ENCODE results near the gene ZSCAN4.

The ZSCAN4 gene

DNA sequence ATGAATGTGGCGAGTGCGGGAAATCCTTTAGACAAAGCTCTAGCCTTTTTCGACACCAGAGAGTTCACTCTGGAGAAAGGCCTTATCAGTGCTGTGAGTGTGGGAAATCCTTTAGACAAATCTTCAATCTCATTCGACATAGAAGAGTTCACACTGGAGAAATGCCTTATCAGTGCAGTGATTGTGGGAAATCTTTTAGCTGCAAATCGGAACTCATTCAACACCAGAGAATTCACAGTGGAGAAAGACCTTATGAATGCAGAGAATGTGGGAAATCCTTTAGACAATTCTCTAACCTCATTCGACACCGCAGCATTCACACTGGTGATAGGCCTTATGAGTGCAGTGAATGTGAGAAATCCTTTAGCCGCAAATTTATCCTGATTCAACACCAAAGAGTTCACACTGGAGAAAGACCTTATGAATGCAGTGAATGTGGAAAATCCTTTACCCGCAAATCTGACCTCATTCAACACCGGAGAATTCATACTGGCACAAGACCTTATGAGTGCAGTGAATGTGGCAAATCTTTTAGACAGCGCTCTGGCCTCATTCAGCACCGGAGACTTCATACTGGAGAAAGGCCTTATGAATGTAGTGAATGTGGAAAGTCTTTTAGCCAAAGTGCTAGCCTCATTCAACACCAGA, 18.8 kb downstream of the ZSCAN4 start:
- Histone ChIP-seq H3K27me3 (ENCODE audit: control insufficient read depth, insufficient read depth, low read length) (no peaks in the 10 kb centered on the region), H3K9ac (ENCODE audit: low read length) (no peak overlapping the region), H3K4me1 (ENCODE audit: control insufficient read depth, low read depth, low read length) (no peaks in the 10 kb centered on the region), H3K36me3 (ENCODE audit: control insufficient read depth, low read depth, low read length) (peaks cover 49% of the 10 kb centered on the region), H3K4me3 (ENCODE audit: low read length) (no peak overlapping the region), H3K27ac (ENCODE audit: low read length) (no peak overlapping the region), H3K9me3 (ENCODE audit: control insufficient read depth, low read depth, low read length) (peaks cover 36% of the 10 kb centered on the region)

DNA sequence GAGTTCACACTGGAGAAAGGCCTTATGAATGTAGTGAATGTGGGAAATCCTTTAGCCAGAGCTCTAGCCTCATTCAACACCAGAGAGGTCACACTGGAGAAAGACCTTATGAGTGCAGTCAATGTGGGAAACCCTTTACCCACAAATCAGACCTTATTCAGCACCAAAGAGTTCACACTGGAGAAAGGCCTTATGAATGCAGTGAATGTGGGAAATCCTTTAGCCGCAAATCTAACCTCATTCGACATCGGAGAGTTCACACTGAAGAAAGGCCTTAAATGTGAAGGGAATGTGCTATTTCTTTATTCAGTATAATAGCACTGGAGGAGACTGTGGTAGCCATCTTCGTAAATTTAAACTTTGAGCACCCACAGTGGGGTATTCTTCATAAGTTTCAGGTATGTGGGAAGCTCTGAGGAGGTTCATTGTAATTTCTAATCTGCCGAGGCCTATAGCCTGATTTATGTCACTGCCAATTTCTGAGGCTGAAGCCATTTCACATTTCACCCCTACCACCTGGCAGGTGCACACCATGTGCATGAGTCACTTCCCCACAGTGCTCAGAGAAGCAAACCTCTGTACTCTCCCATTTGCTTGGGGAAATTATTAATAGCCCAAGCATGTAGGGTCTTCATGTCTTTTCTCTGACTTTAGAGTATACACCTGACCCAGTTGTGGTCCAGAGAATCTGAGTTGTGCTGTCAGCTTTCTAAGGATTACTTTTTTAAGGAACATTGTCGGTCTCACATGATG, 19.5 kb downstream of the ZSCAN4 start:
- H3K9me3 ChIP-seq (ENCODE audit: control insufficient read depth, low read depth, low read length), result peaks cover 36% of the 10 kb centered on the region
- no peak overlapping the region for H3K9ac ChIP-seq (ENCODE audit: low read length)
- H3K27me3 ChIP-seq (ENCODE audit: control insufficient read depth, insufficient read depth, low read length), result no peaks in the 10 kb centered on the region
- no peak overlapping the region for H3K4me3 ChIP-seq (ENCODE audit: low read length)
- no peak overlapping the region for H3K27ac ChIP-seq (ENCODE audit: low read length)
- H3K4me1 ChIP-seq (ENCODE audit: control insufficient read depth, low read depth, low read length), result no peaks in the 10 kb centered on the region
- peaks cover 49% of the 10 kb centered on the region for H3K36me3 ChIP-seq (ENCODE audit: control insufficient read depth, low read depth, low read length)

DNA sequence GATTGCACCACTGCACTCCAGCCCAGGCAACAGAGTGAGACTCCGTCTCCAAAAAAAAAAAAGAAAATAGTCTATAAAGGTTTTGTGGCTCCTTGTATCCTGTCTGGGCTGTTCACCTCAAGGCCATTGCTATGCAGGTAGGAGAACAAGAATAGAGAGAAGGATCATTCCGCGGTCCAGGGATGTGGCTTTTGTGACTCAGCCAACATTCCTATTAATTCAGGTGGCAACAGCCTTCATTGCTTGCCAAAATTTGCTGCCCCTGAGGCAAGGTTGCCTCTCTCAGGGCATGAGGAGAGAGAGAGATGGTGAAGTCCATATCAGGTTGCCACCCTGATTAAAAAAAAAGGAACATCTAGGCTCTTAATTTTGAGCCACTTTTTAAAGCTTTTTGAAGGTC, 21.0 kb downstream of the ZSCAN4 start:
- Histone ChIP-seq H3K36me3 (ENCODE audit: control insufficient read depth, low read depth, low read length) (peaks cover 43% of the 10 kb centered on the region), H3K27ac (ENCODE audit: low read length) (no peak overlapping the region), H3K9me3 (ENCODE audit: control insufficient read depth, low read depth, low read length) (peaks cover 36% of the 10 kb centered on the region)

DNA sequence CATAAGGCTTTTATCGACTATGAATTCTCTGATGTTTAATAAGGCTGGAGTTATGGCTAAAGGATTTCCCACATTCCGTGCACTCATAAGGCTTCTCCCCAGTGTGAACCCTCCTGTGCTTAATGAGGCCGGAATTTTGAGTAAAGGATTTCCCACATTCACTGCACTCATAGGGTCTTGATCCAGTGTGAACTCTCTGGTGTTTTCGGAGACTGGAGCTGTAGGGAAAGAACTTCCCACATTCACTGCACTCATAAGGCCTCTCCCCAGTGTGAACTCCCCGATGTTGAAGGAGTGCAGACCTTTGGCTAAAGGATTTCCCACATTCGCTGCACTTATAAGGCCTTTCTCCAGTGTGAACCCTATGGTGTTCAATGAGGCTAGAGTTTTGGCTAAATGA, 32.9 kb downstream of the ZSCAN4 start:
- Histone ChIP-seq H3K36me3 (ENCODE audit: control insufficient read depth, low read depth, low read length) (peaks cover 52% of the 10 kb centered on the region), H3K9ac (ENCODE audit: low read length) (no peak overlapping the region)

More for the DNA sequence above, 21.0 kb downstream of the ZSCAN4 start:
- Histone ChIP-seq H3K4me3 (ENCODE audit: low read length) (no peak overlapping the region), H3K27me3 (ENCODE audit: control insufficient read depth, insufficient read depth, low read length) (no peaks in the 10 kb centered on the region), H3K4me1 (ENCODE audit: control insufficient read depth, low read depth, low read length) (no peaks in the 10 kb centered on the region), H3K9ac (ENCODE audit: low read length) (no peak overlapping the region)

DNA sequence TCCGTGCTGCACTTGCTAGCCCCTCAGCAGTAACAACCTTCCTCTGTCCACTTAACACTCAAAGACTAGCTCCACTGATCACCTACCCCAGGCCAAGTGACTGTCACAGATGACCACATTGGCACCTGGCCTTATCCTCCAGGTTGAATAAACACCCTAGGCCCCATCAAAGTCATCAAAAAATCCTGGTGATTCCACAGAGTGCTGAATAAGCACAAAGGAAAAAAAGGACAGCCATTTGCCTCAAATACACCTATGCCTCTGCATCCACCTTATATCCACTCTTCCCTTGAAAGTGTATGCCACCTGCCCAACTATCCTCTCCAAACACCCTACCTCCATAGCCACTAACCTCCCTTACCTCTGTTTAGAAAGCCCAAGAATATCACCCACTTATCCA, 37.6 kb downstream of the ZSCAN4 start:
- Histone ChIP-seq H3K27ac (ENCODE audit: low read length) (no peak overlapping the region), H3K9ac (ENCODE audit: low read length) (no peak overlapping the region), H3K4me3 (ENCODE audit: low read length) (no peak overlapping the region), H3K27me3 (ENCODE audit: control insufficient read depth, insufficient read depth, low read length) (no peaks in the 10 kb centered on the region), H3K9me3 (ENCODE audit: control insufficient read depth, low read depth, low read length) (no peaks in the 10 kb centered on the region), H3K4me1 (ENCODE audit: control insufficient read depth, low read depth, low read length) (peaks cover 7% of the 10 kb centered on the region), H3K36me3 (ENCODE audit: control insufficient read depth, low read depth, low read length) (peaks cover 26% of the 10 kb centered on the region)

More for the DNA sequence above, 32.9 kb downstream of the ZSCAN4 start:
- H3K27me3 ChIP-seq (ENCODE audit: control insufficient read depth, insufficient read depth, low read length), result no peaks in the 10 kb centered on the region
- H3K4me1 ChIP-seq (ENCODE audit: control insufficient read depth, low read depth, low read length), result no peaks in the 10 kb centered on the region
- H3K27ac ChIP-seq (ENCODE audit: low read length), result no peak overlapping the region
- no peak overlapping the region for H3K4me3 ChIP-seq (ENCODE audit: low read length)
- no peaks in the 10 kb centered on the region for H3K9me3 ChIP-seq (ENCODE audit: control insufficient read depth, low read depth, low read length)

DNA sequence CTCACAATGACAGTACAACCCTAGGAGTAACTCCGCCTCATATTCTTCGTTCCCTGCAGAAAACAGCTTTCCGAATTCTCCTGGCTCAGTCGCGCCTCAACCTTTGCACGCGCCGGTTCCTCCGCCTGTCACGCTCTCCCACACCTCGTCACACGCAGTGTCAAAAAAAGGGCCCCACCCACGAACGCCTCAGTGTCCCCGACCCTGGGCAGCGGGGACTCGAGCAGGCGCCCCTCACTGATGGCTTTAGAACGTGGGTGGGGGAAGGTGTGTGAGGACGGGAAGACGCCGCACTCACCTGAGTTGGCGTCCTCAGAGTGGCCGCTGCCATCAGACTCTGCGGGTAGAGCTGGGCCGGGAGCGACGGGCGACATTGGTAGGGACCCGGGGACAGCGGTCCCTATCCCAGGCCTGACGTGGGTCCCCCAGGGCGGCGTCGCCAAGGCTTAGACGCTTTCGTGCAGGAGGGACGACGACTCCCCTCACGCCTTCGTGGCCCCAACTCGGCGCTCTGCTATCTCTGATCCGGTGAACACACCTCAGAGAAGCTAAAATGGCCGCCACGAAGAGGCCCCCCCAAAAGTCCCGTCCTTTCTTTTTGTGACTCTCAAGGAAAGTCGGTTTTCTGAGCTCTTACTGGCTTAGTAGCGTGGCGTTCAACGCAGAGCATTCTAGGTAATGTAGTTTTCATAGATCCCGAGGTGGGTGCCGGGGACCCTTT, 40.1 kb downstream of the ZSCAN4 start, which contains the start of gene ZNF154:
ZNF154 (minus strand) TSS at position 564 of the 721 bp plus-strand sequence; CDS start at position 331, 233 bp downstream.
- H3K4me1 ChIP-seq (ENCODE audit: control insufficient read depth, low read depth, low read length), result peaks cover 7% of the 10 kb centered on the region
- no peaks in the 10 kb centered on the region for H3K9me3 ChIP-seq (ENCODE audit: control insufficient read depth, low read depth, low read length)
- peak within 1 kb of the TSS; percentile 94 for H3K4me3 ChIP-seq (ENCODE audit: low read length)
- H3K9ac ChIP-seq (ENCODE audit: low read length), result peak within 1 kb of the TSS; percentile 92
- H3K36me3 ChIP-seq (ENCODE audit: control insufficient read depth, low read depth, low read length), result peaks cover 11% of the 10 kb centered on the region
- H3K27ac ChIP-seq (ENCODE audit: low read length), result peak within 1 kb of the TSS; percentile 78
- no peaks in the 10 kb centered on the region for H3K27me3 ChIP-seq (ENCODE audit: control insufficient read depth, insufficient read depth, low read length)

DNA sequence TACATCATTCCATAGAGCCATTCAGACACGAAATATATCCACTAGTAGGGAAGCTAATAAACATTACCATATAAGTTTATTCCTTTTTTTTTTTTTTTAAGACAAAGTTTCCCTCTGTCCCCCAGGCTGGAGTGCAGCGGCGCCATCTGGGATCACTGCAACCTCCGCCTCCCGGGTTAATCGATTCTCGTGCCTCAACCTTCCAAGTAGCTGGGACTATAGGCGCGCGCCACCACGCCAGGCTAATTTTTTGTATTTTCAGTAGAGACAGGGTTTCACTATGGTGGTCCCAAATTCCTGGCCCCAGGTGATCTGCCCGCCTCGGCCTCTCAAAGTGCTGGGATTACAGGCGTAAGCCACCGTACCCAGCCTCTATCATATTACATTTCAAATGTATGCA, 40.9 kb downstream of the ZSCAN4 start:
- Histone ChIP-seq H3K4me3 (ENCODE audit: low read length) (peak overlapping the region; percentile 94), H3K27me3 (ENCODE audit: control insufficient read depth, insufficient read depth, low read length) (no peaks in the 10 kb centered on the region), H3K9me3 (ENCODE audit: control insufficient read depth, low read depth, low read length) (no peaks in the 10 kb centered on the region), H3K36me3 (ENCODE audit: control insufficient read depth, low read depth, low read length) (peaks cover 3% of the 10 kb centered on the region), H3K4me1 (ENCODE audit: control insufficient read depth, low read depth, low read length) (peaks cover 7% of the 10 kb centered on the region), H3K27ac (ENCODE audit: low read length) (no peak overlapping the region), H3K9ac (ENCODE audit: low read length) (no peak overlapping the region)

DNA sequence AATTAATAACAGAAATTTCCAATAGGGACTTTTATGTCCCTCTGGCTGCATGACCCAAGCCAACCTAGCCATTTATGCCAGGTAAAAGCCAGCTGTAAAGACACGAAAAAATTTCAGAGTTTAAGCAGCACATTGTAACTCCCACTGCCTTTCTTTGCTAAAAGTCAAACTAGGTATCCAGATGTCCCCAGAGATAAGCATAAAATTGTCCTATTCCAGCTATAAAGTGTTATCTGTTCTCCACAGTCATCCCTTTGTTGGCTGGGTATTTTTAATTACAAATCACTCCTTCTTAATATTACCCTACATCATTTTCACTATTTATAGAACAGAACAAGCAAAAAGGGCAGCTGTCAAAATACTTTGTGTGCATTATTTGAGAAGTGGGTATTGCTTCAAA, 43.5 kb downstream of the ZSCAN4 start:
- no peaks in the 10 kb centered on the region for H3K27me3 ChIP-seq (ENCODE audit: control insufficient read depth, insufficient read depth, low read length)
- no peaks in the 10 kb centered on the region for H3K36me3 ChIP-seq (ENCODE audit: control insufficient read depth, low read depth, low read length)
- H3K4me3 ChIP-seq (ENCODE audit: low read length), result no peak overlapping the region
- peaks cover 6% of the 10 kb centered on the region for H3K4me1 ChIP-seq (ENCODE audit: control insufficient read depth, low read depth, low read length)
- no peaks in the 10 kb centered on the region for H3K9me3 ChIP-seq (ENCODE audit: control insufficient read depth, low read depth, low read length)
- no peak overlapping the region for H3K9ac ChIP-seq (ENCODE audit: low read length)
- no peak overlapping the region for H3K27ac ChIP-seq (ENCODE audit: low read length)

DNA sequence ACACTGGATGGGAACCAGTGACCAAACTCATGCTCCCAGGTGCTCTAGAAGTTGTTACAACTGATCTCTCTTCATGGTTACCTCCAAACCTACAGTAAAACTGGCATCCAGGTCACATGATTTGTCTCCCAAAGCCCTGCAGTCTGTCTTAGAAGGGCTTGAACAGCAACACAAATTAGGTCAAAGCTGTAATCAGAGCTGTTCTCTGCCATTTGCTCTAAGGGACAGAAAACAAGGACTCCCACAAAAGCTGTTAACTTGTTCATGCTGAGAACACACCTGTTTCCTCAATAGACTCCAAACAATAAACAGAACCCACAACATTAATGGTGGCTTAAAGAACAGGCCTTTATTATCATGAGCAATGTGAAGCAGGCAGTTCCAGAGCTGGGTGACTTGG, 50.7 kb downstream of the ZSCAN4 start:
- Histone ChIP-seq H3K27me3 (ENCODE audit: control insufficient read depth, insufficient read depth, low read length) (no peaks in the 10 kb centered on the region), H3K9ac (ENCODE audit: low read length) (no peak overlapping the region), H3K4me1 (ENCODE audit: control insufficient read depth, low read depth, low read length) (peaks cover 13% of the 10 kb centered on the region), H3K36me3 (ENCODE audit: control insufficient read depth, low read depth, low read length) (peaks cover 14% of the 10 kb centered on the region), H3K9me3 (ENCODE audit: control insufficient read depth, low read depth, low read length) (no peaks in the 10 kb centered on the region), H3K4me3 (ENCODE audit: low read length) (no peak overlapping the region), H3K27ac (ENCODE audit: low read length) (no peak overlapping the region)

DNA sequence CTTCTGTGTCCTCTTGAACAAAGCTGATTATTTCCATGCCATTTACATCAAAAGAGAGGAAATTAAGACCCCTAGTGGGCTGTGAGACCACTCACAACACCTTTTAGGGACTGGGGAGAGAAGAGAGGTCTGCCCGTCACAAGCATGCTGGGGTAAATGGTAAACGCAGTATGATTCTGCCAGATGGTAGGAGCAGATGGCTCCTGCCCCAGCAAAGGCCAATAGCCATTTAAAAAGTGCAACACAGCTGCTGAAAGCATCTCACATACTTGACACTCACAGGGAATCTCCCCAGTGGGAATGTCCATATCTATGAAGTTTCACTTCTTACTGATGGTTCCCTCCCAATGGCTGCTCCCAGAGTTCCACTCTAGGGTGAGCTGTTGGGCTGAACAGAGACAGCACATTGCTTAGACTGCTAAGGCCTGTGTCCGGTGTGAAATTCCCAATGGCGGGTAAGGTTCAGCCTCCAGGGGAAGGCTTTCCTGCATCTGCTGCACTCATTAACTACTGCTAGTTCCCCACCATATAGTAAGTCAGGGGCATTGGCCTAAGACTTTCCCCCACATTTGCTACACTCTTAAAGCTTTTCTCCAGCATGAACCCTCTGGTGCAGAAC, 51.3 kb downstream of the ZSCAN4 start:
- Histone ChIP-seq H3K27me3 (ENCODE audit: control insufficient read depth, insufficient read depth, low read length) (no peaks in the 10 kb centered on the region), H3K27ac (ENCODE audit: low read length) (no peak overlapping the region), H3K36me3 (ENCODE audit: control insufficient read depth, low read depth, low read length) (peaks cover 14% of the 10 kb centered on the region), H3K9ac (ENCODE audit: low read length) (no peak overlapping the region), H3K4me1 (ENCODE audit: control insufficient read depth, low read depth, low read length) (peaks cover 13% of the 10 kb centered on the region), H3K9me3 (ENCODE audit: control insufficient read depth, low read depth, low read length) (no peaks in the 10 kb centered on the region), H3K4me3 (ENCODE audit: low read length) (no peak overlapping the region)

DNA sequence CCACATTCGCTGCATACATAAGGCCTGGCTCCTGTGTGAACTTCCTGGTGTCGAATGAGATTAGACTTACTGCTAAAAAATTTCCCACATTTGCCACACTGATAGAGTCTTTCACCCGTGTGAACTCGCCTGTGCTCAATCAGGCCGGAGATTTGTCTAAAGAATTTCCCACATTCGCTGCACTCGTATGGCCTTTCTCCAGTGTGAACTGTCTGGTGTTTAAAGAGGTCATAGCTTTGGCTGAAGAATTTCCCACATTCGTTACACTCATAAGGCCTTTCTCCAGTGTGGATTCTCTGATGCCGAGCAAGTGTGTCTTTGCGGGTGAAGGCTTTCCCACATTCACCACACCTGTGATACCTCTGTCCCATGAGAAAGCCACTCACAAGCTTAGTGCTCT, 52.1 kb downstream of the ZSCAN4 start:
- H3K36me3 ChIP-seq (ENCODE audit: control insufficient read depth, low read depth, low read length), result peaks cover 14% of the 10 kb centered on the region
- H3K4me1 ChIP-seq (ENCODE audit: control insufficient read depth, low read depth, low read length), result peaks cover 13% of the 10 kb centered on the region
- H3K4me3 ChIP-seq (ENCODE audit: low read length), result no peak overlapping the region
- H3K9ac ChIP-seq (ENCODE audit: low read length), result no peak overlapping the region
- no peaks in the 10 kb centered on the region for H3K27me3 ChIP-seq (ENCODE audit: control insufficient read depth, insufficient read depth, low read length)
- no peak overlapping the region for H3K27ac ChIP-seq (ENCODE audit: low read length)
- no peaks in the 10 kb centered on the region for H3K9me3 ChIP-seq (ENCODE audit: control insufficient read depth, low read depth, low read length)

Data from iPS-18a (cell line).